ENCODE results near the gene ANAPC1.
"Not testable (repeated sequence)": the region's sequence is repeated elsewhere in the genome, so short reads cannot be mapped to it uniquely, and the experiment has no call there.

ANAPC1 gene

DNA sequence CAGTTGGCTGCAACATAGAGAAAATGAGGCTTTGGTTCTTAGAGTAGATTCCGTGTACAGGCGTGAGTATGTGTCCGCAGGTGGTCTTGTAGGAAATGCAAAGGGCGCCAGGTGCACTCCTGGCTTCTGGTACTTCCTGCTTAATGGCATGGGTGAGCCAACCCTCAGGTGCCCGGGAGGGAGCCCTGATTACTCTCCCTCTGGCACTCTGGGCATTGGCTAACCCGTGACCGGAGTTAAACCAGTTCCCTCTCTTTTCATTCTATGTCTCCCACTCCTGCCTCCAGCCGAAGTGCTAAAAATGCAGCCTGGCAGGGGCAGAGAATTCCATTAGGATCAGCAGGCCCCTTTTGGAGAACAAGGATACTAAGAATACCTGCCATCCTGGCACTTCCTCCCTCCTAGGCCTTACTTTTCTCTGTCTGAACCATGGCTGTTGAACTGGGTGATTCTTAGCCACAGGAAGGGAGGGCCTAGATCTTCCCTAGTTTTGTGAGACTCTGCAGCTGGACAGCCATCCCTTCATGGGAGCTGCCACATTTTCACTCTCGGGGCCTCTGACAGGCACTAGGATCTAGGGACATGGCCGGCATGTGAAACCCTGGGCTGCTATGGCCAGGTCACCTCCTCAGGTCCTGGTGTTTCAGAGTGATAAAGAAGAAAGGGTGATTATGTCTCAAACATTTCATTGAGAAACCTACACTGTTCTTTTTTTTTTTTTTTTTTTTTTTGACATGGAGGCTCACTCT, 20.9 kb upstream of the ANAPC1 start:
- DNase-seq (ENCODE audit: low read depth in 1 of 2, low spot score in 1 of 2) = no peak

DNA sequence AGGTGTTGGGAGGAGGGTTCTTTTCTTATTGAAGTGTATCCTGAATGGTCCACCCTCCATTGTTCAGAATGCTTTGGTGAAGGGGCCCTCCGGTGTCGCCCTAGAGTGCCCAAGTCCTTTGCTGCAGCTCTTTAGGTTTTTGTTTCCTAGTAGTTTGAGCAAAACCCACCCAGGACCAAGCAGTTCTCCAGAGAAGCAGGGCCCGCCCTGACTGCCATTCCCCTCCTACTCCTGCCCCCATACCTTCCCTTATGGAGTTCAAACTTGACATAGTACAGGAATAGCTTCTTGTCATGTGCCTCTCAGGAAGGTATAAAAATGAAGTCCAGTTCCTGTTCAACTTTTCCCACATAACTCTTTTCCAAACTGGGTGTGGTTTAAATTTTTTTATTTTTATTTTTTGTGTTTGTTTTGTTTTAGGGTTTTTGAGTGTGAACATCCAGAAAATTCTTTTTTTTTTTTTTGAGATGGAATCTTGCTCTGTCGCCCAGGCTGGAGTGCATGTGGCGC, 20.0 kb upstream of the ANAPC1 start:
- DNase-seq (ENCODE audit: low read depth in 1 of 2, low spot score in 1 of 2) = no peak

DNA sequence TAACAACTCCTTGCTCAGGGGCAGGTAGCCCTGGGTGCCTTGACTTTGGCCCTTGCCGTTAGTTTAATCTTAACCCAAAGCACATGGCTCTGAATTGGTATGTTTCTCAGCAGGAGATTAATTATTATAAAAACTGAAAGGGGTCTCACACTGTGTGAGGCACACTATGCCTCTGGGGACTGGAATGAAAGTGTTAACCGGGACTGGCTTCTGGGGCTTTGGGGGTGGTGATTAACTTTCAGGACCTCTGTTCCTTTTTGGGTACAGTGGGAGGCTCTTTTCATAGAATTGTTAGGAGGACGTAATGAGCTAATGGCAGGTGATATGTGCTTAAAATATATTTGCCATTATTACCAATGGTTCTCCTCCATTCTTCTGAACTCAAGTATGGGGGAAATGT, 19.5 kb upstream of the ANAPC1 start:
- no peak for DNase-seq (ENCODE audit: low read depth in 1 of 2, low spot score in 1 of 2)

DNA sequence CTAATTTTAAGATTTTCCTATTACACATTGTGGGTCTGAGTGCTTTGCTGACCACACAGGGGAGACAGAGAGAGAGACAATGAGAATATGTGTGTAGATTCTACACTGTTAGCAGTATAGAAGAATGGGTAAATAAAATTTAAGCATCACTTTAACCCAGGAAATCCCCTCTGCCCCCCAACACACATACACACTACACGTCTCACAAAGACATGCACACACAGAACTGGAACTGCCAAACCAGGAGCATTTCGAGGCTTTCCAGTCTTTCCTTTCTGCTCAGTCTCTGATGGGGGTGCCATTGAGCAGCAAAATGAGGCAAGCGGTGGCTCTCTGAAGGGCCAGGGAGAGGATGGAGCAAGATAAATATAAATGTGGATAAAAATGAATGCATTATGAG, 16.9 kb upstream of the ANAPC1 start:
- no peak for DNase-seq (ENCODE audit: low read depth in 1 of 2, low spot score in 1 of 2)

DNA sequence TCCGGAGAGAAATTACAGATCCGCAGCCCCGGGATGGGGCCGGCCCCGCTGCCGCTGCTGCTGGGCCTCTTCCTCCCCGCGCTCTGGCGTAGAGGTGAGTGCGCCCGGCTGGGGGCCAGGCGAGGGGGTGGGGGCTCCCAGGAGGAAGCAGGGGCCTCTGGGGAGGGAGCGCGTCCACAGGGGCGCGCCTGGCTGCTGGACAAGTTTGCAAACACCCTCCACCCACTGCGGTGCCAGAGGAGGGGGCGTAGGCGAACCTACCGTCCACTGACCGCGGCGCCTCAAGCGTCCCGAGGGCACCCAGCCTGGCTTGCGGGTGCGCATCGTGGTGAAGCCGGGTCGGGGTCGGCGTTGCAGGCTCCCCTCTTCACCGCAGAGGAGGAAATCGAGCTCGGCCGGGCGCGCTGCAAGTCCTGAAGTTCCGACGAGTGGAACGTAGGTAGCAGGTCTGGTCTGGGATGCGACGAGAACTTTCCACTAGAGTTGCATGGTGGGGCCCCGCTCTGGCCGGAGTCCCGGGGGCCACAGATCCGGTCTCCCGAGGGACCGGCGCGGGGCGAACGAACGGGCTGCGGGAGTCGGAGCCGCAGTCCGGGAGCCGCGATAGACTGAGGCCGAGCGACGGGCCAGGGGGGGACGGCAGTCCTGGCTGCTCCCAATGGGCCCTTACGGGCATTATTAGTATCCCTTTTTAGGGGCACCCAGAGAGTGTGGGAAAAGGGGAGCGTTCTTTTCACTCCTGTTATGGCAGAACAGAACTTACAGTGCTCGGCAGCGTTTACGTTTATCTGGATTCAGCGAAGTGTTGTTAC, 14.9 kb upstream of the ANAPC1 start:
- no peak for DNase-seq (ENCODE audit: low read depth in 1 of 2, low spot score in 1 of 2)

DNA sequence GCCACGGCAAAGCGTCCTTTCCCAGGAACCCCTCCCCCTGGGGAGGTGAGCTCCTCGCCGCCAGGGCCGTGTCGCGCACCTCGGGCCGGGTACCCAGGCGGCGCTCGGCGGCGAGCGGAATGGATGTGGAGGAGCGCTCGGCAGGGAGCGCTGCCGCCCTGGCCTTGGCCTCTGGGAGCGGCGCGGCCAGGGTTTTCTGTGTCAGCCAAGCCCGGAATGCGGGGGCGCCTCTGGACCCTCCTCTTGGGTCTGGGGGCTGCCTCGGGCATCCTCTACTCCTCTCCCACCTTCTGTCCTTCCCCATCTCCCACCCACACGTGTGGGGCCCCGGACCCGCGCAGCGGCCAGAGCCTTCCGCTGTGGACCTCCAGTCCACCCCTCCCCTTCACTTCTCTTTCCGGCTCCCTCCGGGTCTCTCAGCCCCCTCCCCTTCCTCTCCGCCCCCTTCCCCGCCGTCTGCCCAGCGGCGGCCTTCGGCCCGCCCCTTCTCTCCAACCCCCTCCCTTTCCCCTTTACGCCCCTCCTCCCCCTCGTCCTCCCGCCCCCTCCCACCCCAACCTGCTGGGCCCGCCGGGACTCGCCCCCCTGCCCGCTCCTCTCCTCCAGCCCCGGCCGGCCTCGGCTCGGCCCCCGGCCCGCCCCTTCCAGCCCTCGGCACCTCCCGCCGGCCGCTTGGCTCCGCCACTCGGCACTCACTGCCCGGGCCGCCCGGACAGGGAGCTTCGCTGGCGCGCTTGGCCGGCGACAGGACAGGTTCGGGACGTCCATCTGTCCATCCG, 14.1 kb upstream of the ANAPC1 start, which contains the start of gene MERTK:
TSS of gene MERTK (plus strand) at position 684 of the 779 bp plus-strand sequence. CDS start 129 bp downstream, outside the sequence.
- DNase-seq (ENCODE audit: low read depth in 1 of 2, low spot score in 1 of 2) = peak in 1 of 2 donors; percentile 42

DNA sequence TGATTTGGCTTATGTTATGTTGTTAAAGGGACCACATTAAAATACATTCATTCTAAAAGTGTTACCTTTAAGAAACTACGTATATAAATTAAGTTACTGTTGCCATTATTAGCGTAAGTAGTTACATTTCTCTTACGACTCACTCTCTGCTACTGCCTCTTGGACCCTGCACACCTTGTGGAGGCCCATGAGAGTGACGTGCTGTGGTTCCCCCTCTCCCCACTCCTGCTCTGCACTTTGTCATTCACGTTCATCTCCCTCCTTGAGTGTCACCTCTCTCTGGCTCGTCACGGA, 13.6 kb upstream of the ANAPC1 start:
- DNase-seq (ENCODE audit: low read depth in 1 of 2, low spot score in 1 of 2) = no peak

DNA sequence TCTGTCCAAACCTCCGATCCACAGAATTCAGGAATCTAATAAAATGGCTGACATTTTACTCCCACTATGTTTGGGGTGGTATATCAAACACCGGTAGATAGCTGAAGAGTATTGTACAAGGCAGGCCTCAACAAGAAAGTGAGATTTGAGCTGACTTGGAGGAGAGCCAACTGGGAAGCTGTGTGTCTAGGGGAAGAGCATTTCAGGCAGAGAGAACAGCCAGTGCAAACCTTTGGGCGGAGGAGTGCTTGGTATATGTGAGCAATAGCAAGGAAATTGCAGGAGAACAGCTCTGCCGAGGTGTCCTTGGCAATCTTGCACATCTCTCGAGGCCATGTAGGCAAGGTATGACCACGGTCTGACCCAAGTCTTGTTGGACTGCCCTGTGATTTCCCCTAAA, 12.6 kb upstream of the ANAPC1 start:
- no peak for DNase-seq (ENCODE audit: low read depth in 1 of 2, low spot score in 1 of 2)

DNA sequence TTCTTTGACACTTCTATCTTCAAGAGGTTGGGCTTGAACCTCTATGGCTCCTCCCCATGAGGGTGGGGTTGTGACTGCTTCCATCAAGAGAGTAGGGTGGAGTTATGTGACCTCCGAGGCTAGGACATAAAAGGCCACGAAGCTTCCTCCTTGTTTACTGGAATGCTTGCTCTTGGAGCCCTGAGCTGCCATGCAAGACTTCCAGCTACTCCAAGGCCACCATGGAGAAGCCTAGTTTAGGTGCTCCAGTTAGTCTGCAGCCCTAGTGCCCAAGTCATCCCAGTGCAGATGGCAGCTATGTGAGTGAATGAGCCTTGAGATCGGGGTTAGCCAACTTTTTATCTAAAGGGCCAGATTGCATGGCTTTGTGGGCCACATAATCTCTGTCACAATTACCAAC, 12.0 kb upstream of the ANAPC1 start:
- no peak for DNase-seq (ENCODE audit: low read depth in 1 of 2, low spot score in 1 of 2)

DNA sequence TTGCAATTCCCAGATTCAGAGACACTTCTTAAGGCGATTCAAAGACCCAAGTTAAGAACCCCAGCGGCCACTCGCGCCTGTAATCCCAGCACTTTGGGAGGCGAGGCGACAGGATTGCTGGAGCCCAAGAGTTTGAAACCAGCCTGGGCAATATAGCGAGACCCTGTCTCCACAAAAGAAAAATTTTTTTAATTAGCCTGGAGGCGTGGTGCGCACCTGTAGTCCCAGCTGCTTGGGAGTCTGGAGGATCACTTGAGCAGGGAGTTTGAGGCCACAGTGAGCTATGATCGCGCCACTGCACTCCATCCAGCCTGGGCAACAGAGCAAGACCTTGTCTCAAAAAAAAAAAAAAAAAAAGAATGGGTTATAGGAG, 585 bp upstream of the ANAPC1 start:
- DNase-seq (ENCODE audit: low read depth in 1 of 2, low spot score in 1 of 2) = no peak

DNA sequence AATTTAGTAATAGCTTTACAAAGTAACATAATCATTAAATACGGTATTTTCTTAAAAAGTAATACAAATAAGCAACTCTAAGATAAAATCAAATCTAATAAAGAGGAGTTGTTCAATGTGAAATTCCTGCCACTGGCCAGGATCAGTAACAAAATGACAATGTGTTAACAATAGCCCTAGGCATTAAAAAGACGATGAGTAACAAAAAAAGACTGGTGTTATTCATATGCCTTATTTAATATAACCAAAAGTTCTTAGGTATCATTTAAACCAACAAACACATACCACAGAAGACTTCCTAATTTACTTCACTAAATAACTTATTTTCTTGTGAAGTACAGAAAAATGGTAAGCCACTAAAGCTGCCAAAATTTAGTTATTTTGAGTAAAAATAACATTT, 11.2 kb downstream of the ANAPC1 start:
- DNase-seq (ENCODE audit: low read depth in 1 of 2, low spot score in 1 of 2) = not testable (repeated sequence)

DNA sequence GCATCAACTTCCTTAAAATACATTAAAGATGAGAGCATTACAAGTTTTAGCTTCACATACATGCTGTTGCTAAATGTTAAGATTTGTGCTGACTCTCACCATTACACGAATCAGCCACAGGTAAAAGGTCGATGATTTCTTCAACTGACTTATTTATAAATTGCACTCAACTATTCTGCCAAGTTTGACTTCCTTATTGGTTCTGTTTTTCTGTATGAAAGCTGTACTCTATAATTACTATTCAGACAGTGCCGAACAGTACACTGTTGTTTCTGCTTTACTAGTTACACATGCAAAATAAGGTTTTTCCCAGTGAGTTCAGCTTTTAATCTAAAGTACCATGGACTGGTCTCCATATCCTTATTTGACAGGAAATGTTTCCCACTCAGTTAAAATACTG, 18.9 kb downstream of the ANAPC1 start:
- not testable (repeated sequence) for DNase-seq (ENCODE audit: low read depth in 1 of 2, low spot score in 1 of 2)

DNA sequence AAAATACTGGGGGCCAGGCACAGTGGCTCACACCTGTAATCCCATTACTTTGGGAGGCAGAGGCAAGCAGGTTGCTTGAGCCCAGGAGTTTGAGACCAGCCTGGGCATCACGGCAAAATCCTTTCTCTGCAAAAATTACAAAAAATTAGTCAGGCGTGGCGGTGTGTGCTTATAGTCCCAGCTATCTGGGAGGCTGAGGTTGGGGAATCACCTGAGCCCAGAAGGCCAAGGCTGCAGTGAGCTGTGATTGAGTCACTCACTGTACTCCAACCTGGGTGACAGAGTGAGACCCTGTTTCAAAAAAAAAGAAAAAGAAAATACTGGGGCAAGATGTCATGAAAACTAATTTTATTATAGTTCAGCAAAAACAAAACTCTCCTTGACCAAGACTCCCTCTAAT, 24.0 kb downstream of the ANAPC1 start:
- not testable (repeated sequence) for DNase-seq (ENCODE audit: low read depth in 1 of 2, low spot score in 1 of 2)

DNA sequence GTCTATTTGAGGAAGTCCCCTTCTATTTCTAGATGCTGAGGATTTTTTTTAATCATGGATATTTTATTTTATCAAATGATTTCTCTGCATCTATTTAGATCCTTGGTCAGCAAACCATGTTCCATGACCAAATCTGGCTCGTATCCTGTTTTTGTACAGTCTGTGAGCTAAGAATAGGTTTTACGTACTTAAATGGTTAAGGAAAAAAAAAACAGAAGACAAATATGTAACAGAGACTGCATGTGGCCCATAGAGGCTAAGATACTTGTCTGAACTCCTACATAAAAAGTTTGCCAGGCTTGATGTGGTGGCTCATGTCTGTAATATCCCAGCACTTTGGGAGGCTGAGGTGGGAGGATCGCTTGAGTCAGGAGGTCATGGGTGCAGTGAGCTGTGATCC, 31.4 kb downstream of the ANAPC1 start:
- not testable (repeated sequence) for DNase-seq (ENCODE audit: low read depth in 1 of 2, low spot score in 1 of 2)

DNA sequence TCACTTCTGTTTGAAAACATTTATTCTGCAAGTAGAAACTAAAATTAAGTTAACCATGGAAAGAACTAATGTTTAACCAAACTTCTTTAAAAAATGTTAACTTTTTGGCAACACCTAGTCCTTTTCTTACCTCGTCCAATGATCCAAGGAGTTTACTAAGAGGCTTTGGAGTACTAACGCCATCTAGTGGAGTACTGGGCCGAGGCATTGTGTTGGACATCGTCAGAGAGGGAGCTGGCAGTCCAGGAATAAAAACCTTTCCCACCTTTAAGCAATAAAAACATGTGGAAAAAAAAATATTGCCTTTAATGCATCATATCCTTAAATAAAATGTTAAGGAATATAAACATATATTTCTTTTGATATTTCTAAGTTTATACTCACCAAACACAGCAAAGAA, 33.3 kb downstream of the ANAPC1 start:
- DNase-seq (ENCODE audit: low read depth in 1 of 2, low spot score in 1 of 2) = not testable (repeated sequence)

DNA sequence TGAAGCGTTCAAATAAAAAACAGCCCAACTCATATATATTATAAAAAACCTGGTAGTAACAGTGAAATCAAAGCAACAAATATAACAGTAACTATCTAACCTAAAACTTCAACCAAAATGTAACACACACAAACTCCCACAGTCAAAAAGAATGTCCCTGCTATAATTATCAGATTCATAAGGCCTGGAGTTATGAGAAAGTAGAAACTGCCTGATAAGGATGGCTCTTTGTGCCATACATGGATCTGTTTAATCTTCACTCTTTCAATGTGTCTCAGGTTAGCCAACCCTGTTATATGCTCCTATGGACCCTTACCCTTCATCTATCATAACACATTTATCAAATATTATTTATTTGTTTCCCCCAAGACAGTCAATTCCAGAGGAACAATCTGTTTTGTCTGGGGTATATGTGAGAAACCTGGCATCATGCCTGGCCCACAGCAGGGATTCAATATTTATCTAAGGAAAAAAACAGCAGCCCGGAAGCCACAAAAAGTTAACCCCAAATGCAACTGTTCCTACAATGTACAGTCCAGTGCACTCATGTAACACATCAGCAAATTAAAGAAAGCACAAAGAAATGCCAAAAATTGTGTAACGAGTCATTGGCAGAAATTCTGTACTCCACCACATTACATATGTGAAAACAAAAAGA, 44.2 kb downstream of the ANAPC1 start:
- not testable (repeated sequence) for DNase-seq (ENCODE audit: low read depth in 1 of 2, low spot score in 1 of 2)

DNA sequence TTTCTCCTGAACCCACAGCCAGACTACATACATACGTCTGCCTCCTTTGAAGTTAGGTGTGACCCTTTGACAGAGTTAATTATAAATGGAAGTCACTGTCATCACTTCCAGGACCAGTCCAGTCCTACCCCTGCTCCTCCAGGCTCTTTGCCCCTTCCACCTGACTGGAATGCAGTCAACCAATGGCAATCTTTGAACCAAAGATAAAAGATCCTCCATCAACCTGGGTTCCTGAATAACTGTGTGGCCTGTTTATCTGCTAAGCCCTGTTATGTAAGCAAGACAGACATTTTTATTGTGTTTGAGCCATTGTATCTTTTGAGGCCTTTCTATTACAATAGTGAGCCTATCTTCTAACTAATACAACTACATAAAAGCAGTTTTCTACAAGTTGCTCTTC, 45.0 kb downstream of the ANAPC1 start:
- DNase-seq (ENCODE audit: low read depth in 1 of 2, low spot score in 1 of 2) = not testable (repeated sequence)

DNA sequence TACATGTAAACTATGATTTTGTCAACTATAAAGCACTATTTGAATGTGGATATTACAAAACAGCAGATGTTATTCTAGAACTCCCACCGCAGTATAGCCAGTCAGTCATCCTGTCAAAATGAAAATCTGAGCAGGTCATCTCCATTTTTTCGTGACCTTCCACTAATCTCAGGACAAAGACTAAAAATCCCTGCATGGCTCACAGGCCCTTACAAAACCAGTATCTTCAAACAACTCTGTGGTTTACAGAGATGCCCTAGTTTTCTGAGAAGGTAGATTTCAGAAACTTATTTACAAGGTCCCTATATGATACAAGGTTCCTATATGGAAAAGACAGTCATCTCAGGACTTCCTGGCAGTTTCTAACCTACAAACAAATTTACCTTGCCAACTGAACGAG, 49.8 kb downstream of the ANAPC1 start:
- DNase-seq (ENCODE audit: low read depth in 1 of 2, low spot score in 1 of 2) = not testable (repeated sequence)

DNA sequence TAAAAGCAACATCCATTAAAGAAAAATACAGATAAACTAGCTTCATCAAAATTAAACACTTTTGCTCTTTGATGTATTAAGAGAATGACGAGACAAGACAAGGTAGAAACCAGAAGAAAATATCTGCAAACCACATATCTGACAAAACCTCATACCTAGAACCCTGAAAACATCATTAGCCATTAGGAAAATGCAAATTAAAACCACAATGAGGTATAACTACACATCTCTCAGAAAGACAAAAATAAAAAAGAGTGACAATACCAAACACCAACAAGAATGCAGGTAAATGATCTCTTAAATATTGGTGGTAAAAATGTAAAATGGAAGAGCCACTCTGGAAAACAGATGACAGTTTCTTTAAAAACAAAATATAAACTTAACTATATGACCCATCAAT, 53.5 kb downstream of the ANAPC1 start:
- not testable (repeated sequence) for DNase-seq (ENCODE audit: low read depth in 1 of 2, low spot score in 1 of 2)

DNA sequence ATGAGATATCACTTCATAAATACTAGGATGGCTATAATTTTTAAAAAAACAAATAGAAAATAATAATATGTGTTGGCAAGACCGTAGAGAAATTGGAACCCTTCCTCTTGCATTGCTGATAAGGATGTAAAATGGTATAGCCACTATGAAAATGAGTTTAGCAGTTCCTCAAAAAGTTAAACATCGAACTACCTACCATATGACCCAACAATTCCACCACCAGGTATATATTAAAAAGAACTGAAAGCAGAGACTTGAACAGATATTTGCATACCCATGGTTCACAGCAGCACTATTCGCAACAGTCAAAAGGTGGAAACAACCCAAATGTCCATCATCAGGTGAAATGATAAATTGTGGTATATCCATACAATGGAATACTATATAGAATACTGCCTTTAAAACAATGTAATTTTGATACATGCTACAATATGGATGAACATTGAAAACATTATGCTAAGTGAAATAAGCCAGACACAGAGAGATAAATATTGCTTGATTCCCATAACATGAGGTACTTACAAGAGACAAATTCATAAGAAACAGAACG, 55.7 kb downstream of the ANAPC1 start:
- not testable (repeated sequence) for DNase-seq (ENCODE audit: low read depth in 1 of 2, low spot score in 1 of 2)
